SK-MEL-5 (cell line): ENCODE measurements around the gene H3-3A. TPM values are rescaled to one million over a fixed set of nuclear protein-coding genes. Genes with fewer than 3 reads are reported as not detected.
A peak's percentile ranks its signal among the peaks of the same experiment; 100 is the strongest.

Source experiments
- DNase-seq: peaks from one replicate; pipeline ENCODE4 v3.0.0-alpha.2; 2016; ENCODE audit warnings: low read depth, low spot score
- in situ Hi-C: cut with HindIII; loops from 2 replicates; pipeline ENCODE4 v1.10.0; 2016; ENCODE audit warnings: low sequenced_read_pairs, high pct_unique_total_duplicates, low pct_unique_long_range_greater_than_20kb
- total RNA-seq: library from RNA; depleted of rRNA; stranded (reverse); fragments of >200 nt; shearing (Covaris generic); gene quantifications from 2 replicates; pipeline ENCODE4 v1.2.3, GENCODE V29; 2014

H3-3A gene
- total RNA-seq, 1 experiment from 2014 or later = 228 TPM

DNA sequence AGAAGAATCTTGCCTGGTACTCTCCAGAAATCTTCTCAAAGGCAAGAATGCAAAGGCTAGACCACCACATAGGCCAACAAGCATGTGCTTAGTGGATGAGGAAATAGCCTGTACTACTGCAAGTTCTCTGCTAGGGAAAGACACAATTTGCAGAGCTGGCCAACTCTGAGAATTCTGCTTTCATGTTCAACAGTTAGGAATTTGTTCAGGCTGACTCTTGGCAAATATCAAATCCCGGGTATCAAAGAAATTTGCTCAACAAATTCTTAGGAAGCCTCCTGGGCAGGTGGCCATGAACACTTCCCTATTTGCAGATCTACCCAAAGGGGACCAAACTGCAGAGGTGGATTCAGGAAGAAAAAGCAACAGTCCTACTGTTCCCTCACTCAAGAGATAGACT, 15.0 kb upstream of the H3-3A start:
- DNase-seq = no peak
- in situ Hi-C loops = no loop called here

DNA sequence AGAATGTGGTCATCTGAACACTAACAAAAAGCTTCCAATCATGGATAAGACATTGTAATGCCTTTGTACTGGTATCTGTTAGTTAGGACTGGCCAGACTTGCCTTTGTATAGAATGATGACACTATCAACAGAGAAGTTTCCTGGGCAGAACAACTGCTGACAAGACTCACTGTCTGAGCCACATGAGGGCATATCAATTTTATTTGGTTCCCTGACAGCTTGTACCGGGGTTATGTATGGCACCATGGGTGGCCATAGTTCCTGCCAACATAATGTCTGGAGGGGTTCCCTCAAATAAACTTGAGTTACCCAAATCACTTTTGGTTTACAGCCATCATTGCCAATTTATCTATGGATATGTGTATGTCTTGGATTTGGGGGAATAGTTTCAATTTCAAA, 13.6 kb upstream of the H3-3A start:
- in situ Hi-C loops = no loop called here
- DNase-seq = no peak

DNA sequence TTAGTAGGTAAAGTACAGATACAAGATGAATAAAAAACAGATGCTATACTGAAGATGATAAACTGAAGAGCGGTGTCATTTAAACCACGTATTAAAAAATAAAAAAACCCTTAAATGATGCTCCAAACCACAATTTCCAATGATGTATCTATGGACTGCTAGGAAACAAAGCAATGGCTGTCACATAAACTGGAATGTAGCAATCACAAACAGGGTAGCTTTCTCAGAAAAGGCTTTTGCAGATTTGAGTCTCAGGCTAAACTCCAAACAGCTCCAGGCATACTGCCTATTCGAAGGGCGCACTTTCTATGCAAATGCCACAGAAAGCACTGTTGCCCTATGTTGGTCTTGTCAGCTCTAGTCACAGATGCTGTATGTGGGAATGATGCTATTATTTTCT, 12.4 kb upstream of the H3-3A start:
- in situ Hi-C loops = no loop called here
- DNase-seq = no peak

DNA sequence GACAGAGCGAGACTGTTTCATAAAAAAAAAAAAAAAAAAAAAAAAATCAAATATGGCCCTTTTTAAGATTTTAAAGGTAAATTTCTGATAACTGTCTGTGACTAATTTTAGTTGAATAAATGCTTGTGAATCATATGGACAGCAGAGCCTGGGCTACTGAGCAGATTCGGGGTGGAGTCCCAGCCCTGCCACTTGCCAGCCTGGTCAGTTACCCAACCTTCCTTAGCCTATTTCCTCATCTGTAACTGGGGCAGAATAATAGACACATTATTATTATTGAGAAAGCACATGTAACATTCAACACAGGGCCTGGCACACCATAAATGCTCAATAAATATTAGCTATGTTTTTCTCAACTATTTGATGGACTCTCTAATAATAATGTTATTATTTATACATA, 11.2 kb upstream of the H3-3A start:
- peak; percentile 9 for DNase-seq
- in situ Hi-C loops = no loop called here

DNA sequence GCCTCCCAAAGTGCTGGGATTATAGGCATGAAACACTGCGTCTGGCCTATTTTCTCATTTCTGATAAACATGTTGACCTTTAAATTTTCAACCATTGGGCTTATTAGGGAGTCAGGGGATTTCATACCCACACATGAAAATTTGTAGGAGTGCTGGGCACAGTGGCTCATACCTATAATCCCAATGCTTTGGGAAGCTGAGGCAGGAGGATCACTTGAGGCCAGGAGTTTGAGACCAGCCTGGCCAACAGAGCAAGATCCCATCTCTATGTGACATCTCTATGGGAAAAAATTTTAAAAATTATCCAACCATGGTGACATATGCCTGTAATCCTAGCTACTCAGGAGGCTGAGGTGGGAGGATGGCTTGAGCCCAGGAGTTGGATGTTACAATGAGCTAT, 10.5 kb upstream of the H3-3A start:
- in situ Hi-C loops = no loop called here
- DNase-seq = no peak

DNA sequence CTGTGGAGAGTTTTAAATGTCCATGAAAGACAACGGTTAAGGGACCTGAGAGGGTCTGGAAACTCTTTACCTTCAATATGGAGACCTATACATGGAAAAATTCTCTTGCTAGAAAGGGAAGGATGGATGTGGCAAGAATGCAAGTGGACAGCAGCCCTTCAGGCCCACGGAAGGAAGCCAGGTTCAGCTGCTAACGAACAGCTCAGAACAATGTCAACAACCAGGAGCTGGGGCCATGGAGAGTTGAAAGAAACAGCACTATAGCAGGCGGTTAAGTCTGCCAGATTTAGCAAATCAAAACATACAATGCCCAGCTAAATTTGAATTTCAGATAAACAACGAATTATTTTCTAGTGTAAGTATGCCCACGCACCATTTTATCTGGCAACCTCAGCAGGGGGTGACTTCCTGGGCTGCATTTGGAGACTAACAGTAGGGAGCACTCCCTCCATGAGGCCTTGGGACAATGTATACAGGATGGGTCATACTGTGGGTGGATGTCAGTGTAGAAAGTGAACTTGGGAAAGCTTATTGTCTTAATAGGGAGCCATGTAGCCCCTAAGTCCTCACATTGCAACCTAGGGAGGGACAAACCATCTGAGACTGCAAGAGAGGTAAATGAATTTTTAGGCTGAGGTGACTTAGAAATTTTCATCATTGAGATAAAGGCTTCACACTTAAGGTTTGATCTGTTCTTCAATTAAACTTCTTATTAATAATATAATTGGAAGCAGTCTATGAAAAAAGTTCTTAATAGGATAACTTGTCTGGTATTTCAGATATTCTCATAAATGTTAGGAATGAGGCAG, 7.8 kb upstream of the H3-3A start:
- in situ Hi-C loops = no loop called here
- DNase-seq = no peak

DNA sequence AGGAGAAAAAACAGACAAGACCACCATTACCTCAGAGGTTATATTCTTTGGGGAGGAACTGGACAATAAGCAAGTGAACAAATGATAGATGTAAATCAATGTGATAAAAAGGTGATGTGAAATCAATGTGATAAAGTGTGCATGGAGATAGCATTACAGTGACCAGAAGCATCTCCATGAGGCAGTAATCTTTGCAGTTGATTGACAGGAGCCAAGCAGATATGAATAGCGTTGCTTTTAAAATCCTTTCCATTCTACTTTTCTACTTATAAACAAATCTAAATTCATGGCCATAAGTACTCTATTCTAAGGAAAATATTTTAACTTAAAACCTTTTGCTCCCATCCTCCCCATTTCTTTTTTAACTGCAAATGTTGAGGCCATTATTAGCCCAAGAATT, 2.8 kb upstream of the H3-3A start:
- in situ Hi-C loops = no loop called here
- no peak for DNase-seq

DNA sequence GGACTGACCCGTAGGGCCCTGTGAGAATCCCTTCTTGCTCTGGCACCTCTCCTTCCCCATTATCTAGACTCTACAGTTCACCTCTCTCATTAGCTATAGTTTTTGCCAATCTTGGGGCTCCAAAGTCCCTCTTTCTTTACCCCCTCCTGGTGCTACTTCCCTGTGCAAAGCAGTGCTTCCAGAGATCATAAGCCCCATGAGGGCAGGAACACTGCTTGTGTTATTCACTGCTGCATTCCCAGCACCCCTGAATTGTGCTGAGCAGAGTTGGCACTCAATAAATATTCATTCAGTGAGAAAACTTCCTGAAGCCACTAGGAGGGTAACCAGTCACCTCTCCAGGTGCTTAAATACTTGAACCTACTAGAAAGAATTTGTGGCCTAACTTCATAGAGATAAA, 2.1 kb upstream of the H3-3A start:
- DNase-seq = no peak
- in situ Hi-C loops = no loop called here

DNA sequence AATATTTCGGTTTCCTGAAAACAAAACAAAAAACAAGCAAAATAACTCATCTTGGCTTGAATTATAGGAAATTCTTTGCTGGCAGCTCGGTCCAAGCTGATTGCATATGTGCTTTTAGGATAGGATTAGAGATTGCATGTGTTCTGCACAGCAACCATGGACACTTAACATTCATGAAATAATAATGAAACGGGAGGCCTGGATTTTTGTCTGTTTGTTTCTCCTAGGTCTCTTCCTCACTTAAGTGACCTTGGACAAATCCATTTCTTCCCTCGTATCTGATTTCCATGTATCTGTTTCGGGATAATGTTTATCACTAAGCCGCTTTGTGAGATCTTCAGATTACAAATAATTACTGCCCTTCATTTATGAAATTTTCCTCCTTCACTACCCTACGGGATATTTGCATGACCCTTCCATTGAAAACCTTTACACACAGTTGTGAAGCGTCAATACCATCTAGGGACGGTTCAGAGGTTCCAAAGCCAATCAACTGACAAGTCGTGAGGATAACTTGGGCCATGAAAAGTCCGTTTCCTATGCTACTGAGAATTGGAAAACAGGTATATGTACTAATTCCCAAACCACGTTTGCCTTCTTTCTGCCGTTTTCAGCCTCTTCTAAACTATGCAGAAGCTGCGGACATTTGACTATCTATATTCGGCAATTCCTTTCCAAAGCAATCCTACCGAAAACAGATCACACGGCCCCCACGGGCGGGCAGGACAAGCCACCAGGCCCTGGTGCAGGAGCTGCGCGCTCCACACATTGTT, 1.3 kb upstream of the H3-3A start:
- no peak for DNase-seq
- in situ Hi-C loops = no loop called here

DNA sequence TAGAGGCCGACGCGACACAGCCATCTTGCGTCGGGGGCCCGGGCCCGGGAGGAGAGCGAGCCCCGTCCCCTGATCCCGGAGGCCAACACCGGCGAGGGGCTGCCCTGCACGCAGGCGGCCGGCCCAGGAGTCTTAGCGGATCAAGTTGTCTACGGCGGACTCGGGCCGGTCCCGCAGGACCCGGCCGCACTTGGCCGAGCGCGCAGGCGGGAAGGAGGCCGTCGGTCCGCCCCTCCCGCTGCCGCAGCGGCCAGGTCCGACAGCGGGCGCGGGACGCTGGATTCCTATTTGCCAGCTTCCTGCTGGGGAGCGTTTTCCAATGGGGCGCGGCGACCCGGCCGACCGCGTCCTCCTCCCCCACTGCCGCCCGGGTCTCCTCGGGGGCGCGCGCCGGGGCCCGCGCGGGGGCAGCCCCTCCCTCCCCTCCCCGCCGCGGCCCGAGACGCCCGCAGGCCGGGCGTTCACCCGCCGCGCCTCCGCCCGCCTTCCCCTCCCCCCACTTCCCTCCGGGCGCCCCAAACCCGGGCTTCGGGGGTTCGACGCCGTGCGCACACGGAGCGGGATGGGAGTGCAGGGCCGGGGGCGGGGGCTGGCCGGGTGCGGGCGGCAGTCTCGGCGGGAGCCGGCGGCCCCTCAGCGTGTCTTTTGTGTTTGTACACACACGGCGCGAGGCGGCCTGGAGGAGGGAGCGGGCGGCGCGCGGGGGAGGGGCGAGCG, 517 bp upstream of the H3-3A start:
- DNase-seq = peak; percentile 63
- in situ Hi-C loops = no loop called here

DNA sequence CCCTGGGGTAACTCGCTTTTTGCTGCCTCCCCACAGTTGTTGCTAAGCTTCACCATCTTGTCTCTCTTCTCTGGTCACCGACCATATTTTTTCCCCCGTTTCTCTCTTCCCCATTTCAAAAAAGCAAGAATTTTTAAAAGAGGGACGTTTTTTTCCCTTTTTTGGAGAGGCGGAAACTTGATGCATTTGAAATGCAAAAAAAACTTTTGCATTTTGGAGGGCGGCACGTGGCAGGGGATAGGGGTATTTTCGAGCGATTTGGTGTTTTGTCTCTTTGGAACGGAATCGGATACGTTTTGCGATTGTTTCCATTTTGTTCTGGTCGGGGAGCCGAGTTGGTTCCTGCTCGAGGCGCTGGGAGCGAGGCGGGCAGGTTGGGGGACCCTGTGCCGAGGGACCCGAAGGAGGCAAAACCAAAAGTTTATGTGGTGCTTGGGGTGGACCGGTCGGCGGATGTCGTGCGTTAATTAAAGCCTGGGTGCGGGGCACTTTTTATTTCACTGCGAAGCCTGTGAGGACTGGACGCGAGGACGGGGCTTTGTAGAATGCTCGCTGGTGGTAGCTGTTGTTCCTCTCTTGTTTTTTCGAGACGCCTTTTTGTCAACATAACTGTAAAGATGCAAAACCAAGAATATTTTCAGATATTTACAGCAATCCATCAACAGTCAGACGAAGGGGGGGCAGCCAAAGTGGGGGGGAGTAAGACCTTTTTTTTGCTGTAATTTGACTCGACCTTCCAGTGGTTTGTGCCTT, 884 bp downstream of the H3-3A start:
- in situ Hi-C loops = no loop called here

DNA sequence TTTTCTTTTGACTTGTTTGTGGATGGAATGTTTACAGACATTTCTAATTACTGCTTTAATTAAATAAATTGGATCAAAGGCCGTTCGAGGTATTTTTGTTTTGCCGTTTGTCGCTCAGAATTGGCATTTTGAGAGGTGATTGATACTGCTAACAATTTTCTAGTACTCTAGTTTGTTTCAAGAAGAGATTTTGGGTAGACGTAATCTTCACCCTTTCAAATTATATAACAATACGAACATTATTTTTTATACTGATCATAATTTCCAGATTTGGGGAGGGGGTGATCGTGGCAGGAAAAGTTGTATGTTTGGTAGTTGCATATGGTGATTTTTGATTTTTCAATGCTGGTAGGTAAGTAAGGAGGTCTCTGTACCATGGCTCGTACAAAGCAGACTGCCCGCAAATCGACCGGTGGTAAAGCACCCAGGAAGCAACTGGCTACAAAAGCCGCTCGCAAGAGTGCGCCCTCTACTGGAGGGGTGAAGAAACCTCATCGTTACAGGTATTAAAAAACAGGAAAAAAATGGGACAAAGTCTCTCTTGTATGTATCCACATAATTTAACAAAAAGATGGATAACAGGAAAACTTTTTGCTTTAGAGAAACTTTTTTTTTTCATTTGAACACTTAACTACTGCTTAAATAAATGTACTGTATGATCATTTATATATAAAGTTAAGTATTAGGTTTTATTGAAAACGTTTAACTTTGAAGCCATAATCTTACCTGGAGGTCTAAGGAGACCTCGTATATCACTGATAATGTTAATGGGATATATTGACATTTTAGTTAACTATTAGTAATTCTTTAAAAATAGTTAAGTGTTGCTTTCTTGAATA, 1.7 kb downstream of the H3-3A start:
- in situ Hi-C loops = no loop called here
- DNase-seq = peak; percentile 53

More for the DNA sequence above, 884 bp downstream of the H3-3A start:
- peak; percentile 46 for DNase-seq

DNA sequence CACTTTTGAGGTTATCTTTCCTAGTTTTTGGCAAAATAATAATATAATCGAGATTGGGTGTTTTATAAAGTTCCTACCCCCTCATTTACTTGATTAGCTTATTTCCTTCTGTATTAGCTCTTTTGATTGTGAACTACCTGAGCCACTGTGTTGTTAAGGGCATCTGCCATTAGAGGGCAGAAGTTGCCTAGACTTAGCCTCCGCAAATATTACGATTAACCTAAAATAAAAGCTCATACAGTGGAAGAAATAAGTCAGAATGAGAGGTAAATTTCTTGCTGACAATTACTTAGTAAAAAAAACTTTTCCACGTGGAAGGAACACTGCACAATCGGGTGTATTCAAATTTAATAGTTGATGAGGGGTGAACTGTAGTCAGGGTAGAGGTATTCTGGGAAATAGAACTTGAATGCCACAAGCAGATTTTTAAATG, 2.3 kb downstream of the H3-3A start:
- in situ Hi-C loops = no loop called here
- peak; percentile 69 for DNase-seq

DNA sequence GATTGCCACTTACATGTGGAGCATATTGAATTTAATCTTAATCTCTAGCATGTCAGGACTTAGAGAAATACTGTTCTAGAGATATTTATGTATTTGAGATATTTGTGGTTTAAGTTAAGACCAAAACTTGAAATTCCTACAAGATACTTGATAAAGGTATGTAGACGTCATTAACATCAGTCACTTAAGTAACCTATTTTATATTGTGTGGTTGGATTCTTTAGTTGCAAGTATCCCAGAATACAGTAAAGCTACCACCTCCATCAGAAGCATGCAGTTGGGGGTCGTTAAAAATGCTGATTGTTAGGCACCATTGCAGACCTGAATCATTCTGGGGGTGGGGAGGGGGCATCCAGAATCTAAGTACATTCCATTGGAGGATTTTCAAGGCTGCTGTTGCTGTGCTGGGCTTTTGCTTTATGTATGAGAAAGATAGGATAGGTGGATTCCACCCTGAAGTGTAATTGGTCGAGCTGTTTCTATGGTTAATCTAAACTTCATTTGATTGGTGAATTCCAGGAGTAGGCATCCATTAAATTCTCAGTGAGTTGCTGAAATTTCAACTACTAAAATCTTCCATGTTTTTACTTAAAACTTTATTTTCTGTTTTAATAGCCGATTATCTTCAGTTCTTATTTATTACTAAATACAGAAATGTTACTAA, 4.0 kb downstream of the H3-3A start:
- in situ Hi-C loops = no loop called here
- peak; percentile 58 for DNase-seq

DNA sequence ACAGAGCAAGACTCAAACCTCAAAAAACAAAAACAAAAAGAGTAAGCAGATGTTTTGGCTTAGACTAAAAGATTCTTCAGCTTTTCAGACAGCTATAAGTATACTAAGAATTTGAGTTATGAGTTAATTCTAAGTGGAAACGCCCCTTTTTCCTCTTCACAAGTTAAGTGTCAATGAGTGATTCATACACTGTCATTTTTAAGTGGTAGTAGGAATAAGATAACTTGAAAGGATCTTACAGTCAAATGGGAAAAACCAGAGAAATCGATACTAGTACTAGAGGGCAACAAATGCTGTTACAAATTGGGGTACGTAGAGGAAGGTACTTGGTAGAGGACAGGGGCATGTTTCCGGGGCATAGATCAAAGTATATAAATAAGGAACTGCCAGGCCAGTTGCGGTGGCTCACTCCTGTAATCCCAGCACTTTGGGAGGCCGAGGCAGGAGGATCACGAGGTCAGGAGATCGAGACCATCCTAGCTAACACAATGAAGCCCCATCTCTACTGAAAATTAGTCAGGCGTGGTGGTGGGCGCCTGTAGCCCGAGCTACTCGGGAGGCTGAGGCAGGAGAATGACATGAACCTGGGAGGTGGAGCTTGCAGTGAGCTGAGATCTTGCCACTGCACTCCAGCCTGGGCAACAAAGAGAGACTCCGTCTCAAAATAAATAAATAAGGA, 7.4 kb downstream of the H3-3A start:
- DNase-seq = no peak
- in situ Hi-C loops = no loop called here

DNA sequence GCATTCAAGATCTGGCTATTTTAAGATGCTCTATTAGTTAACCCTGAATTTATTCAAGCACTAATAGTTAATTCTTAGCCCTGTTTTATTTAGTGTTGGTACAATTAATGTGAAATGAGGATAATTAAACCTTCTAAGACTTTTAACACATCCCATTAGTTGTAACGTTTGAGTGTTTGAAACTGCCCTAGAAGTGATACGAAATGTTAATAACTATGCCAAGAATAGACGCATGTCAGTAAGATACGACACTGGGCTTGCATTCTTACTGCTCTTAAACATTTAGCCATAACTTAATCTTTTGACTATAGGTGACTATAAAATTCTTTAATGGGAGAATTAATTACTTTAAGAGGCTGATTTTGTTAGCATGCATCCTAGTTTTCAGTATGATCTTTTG, 9.8 kb downstream of the H3-3A start:
- in situ Hi-C loops = no loop called here
- DNase-seq = no peak
